SK-N-SH treated with all-trans-retinoic acid at 6 μM for 48 hours (cell line): ENCODE measurements around the gene ALDOC.

Experiments
- ATAC-seq: fragments of 200-7000 bp; cut with Tn5 transposase; 3 replicates; pipeline ENCODE4 v1.9.1; 2020; ENCODE audit warnings: mild to moderate bottlenecking, moderate library complexity
- ARNTL ChIP-seq: fragments of 450-650 bp; formaldehyde crosslinking; IDR thresholded peaks from 2 replicates; pipeline ENCODE4 v1.5.0; 2020; ENCODE audit warnings: low read depth, mild to moderate bottlenecking, moderate library complexity, borderline replicate concordance
- BACH2 ChIP-seq: fragments of 250-450 bp; sonication (Bioruptor Pico); IDR thresholded peaks from 2 replicates; pipeline ENCODE4 v1.9.0; 2021; ENCODE audit warnings: mild to moderate bottlenecking, borderline replicate concordance
- CREB5 ChIP-seq: fragments of 250-450 bp; sonication (Bioruptor Pico); IDR thresholded peaks from 2 replicates; pipeline ENCODE4 v1.5.1; 2020; ENCODE audit warnings: low read depth, mild to moderate bottlenecking, moderate library complexity
- CSRNP3 ChIP-seq: fragments of 250-450 bp; sonication (Bioruptor Pico); IDR thresholded peaks from 2 replicates; pipeline ENCODE4 v1.5.1; 2021; ENCODE audit warnings: mild to moderate bottlenecking, moderate library complexity
- ESRRG ChIP-seq: fragments of 250-450 bp; sonication (Bioruptor Pico); IDR thresholded peaks from 2 replicates; pipeline ENCODE4 v1.6.1; 2021; ENCODE audit warnings: mild to moderate bottlenecking
- GLIS3 ChIP-seq: fragments of 250-450 bp; sonication (Bioruptor Pico); IDR thresholded peaks from 2 replicates; pipeline ENCODE4 v1.5.0; 2020; ENCODE audit warnings: mild to moderate bottlenecking, moderate library complexity
- ISL1 ChIP-seq: fragments of 250-450 bp; sonication (Bioruptor Pico); IDR thresholded peaks from 2 replicates; pipeline ENCODE4 v2.1.2; 2022; ENCODE audit warnings: mild to moderate bottlenecking, moderate library complexity
- OSR1 ChIP-seq: fragments of 250-450 bp; sonication (Bioruptor Pico); IDR thresholded peaks from 2 replicates; pipeline ENCODE4 v1.8.0; 2022; ENCODE audit warnings: moderate library complexity, mild to moderate bottlenecking, inconsistent platforms
- PATZ1 ChIP-seq: fragments of 250-450 bp; sonication (Bioruptor Pico); IDR thresholded peaks from 2 replicates; pipeline ENCODE4 v1.8.0; 2020; ENCODE audit warnings: mild to moderate bottlenecking, moderate library complexity, borderline replicate concordance
- POU6F1 ChIP-seq: fragments of 250-450 bp; sonication (Bioruptor Pico); IDR thresholded peaks from 2 replicates; pipeline ENCODE4 v1.8.0; 2021; ENCODE audit warnings: low read depth, mild to moderate bottlenecking, moderate library complexity, borderline replicate concordance
- PPARA ChIP-seq: fragments of 250-450 bp; sonication (Bioruptor Pico); IDR thresholded peaks from 2 replicates; pipeline ENCODE4 v1.5.0; 2020; ENCODE audit warnings: mild to moderate bottlenecking, borderline replicate concordance
- RARB ChIP-seq: fragments of 250-450 bp; sonication (Bioruptor Pico); IDR thresholded peaks from 2 replicates; pipeline ENCODE4 v1.8.0; 2021; ENCODE audit warnings: mild to moderate bottlenecking, moderate library complexity
- SNAI2 ChIP-seq: fragments of 250-450 bp; sonication (Bioruptor Pico); IDR thresholded peaks from 2 replicates; pipeline ENCODE4 v1.5.0; 2020; ENCODE audit warnings: mild to moderate bottlenecking, moderate library complexity
- TCF4 ChIP-seq: fragments of 250-450 bp; sonication (Bioruptor Pico); IDR thresholded peaks from 2 replicates; pipeline ENCODE4 v1.8.0; 2021; ENCODE audit warnings: mild to moderate bottlenecking, moderate library complexity, borderline replicate concordance
- TOX ChIP-seq: fragments of 250-450 bp; sonication (Bioruptor Pico); IDR thresholded peaks from 2 replicates; pipeline ENCODE4 v1.8.0; 2021; ENCODE audit warnings: mild to moderate bottlenecking, moderate library complexity, borderline replicate concordance
- ZC3H10 ChIP-seq: fragments of 250-450 bp; sonication (Bioruptor Pico); IDR thresholded peaks from 2 replicates; pipeline ENCODE4 v1.5.1; 2021; ENCODE audit warnings: mild to moderate bottlenecking, moderate library complexity
- ZFP3 ChIP-seq: fragments of 250-450 bp; sonication (Bioruptor Pico); IDR thresholded peaks from 2 replicates; pipeline ENCODE4 v1.5.0; 2020; ENCODE audit warnings: mild to moderate bottlenecking, moderate library complexity
- ZFP30 ChIP-seq: fragments of 450-650 bp; formaldehyde crosslinking; IDR thresholded peaks from 2 replicates; pipeline ENCODE4 v1.5.0; 2022; ENCODE audit warnings: mild to moderate bottlenecking, moderate library complexity
- ZNF565 ChIP-seq: fragments of 450-650 bp; formaldehyde crosslinking; conservative IDR thresholded peaks from 2 replicates; pipeline ENCODE4 v1.5.0; 2020; ENCODE audit warnings: low read depth, mild to moderate bottlenecking, moderate library complexity
- ZNF70 ChIP-seq: fragments of 450-650 bp; formaldehyde crosslinking; IDR thresholded peaks from 2 replicates; pipeline ENCODE4 v1.5.0; 2020; ENCODE audit warnings: mild to moderate bottlenecking, moderate library complexity
- ZNF8 ChIP-seq: fragments of 450-650 bp; formaldehyde crosslinking; IDR thresholded peaks from 2 replicates; pipeline ENCODE4 v1.5.0; 2020; ENCODE audit warnings: mild to moderate bottlenecking, moderate library complexity

ALDOC gene

GRCh38 chr17:28547096-28547622, 29.5 kb downstream of the ALDOC start:
- no peak for ATAC-seq
- no peak for TF ChIP-seq CREB5 (CRISPR knock-in tag)
- TF ChIP-seq TCF4 (CRISPR knock-in tag) = no peak

- ATAC-seq = no peak
- TF ChIP-seq ESRRG (CRISPR knock-in tag) = no peak
- TF ChIP-seq BACH2 = no peak
- no peak for TF ChIP-seq ZNF70 (CRISPR knock-in tag)
- TF ChIP-seq ZFP30 = no peak
- no peak for TF ChIP-seq ZC3H10 (CRISPR knock-in tag)
- no peak for TF ChIP-seq ZNF8 (CRISPR knock-in tag)
- TF ChIP-seq OSR1 = no peak
- TF ChIP-seq TCF4 (CRISPR knock-in tag) = no peak
- no peak for TF ChIP-seq CSRNP3 (CRISPR knock-in tag)
- TF ChIP-seq ARNTL = no peak
- TF ChIP-seq RARB (CRISPR knock-in tag) = no peak
- TF ChIP-seq ZFP3 (CRISPR knock-in tag) = no peak
- no peak for TF ChIP-seq ISL1
- TF ChIP-seq ZNF565 = no peak
- no peak for TF ChIP-seq SNAI2
- TF ChIP-seq CREB5 (CRISPR knock-in tag) = no peak
Measured at GRCh38 chr17:28545787-28546415, 30.8 kb downstream of the ALDOC start.

GRCh38 chr17:28545141-28545503, 31.6 kb downstream of the ALDOC start:
- TF ChIP-seq ZNF565 (no peak), CREB5 (CRISPR knock-in tag) (no peak), ARNTL (no peak), PPARA (CRISPR knock-in tag) (no peak), POU6F1 (CRISPR knock-in tag) (no peak), GLIS3 (CRISPR knock-in tag) (no peak), ZNF8 (CRISPR knock-in tag) (no peak), ZC3H10 (CRISPR knock-in tag) (no peak)
- ATAC-seq = no peak

GRCh38 chr17:28544402-28545140, 32.1 kb downstream of the ALDOC start:
- no peak for ATAC-seq
- no peak for TF ChIP-seq ZFP3 (CRISPR knock-in tag)
- TF ChIP-seq PPARA (CRISPR knock-in tag) = no peak
- TF ChIP-seq CREB5 (CRISPR knock-in tag) = no peak
- no peak for TF ChIP-seq TOX (CRISPR knock-in tag)
- no peak for TF ChIP-seq POU6F1 (CRISPR knock-in tag)
- no peak for TF ChIP-seq ZFP30
- no peak for TF ChIP-seq ZC3H10 (CRISPR knock-in tag)
- no peak for TF ChIP-seq ZNF70 (CRISPR knock-in tag)
- TF ChIP-seq GLIS3 (CRISPR knock-in tag) = no peak
- no peak for TF ChIP-seq ZNF565
- TF ChIP-seq ESRRG (CRISPR knock-in tag) = no peak
- TF ChIP-seq SNAI2 = no peak
- TF ChIP-seq ARNTL = no peak
- no peak for TF ChIP-seq BACH2
- no peak for TF ChIP-seq PATZ1 (CRISPR knock-in tag)
